DND-41 (cell line): ENCODE data around the gene ADAMTSL5.
"Not testable (repeated sequence)": the region's sequence is repeated elsewhere in the genome, so short reads cannot be mapped to it uniquely, and the experiment has no call there.

Source experiments
- ATAC-seq: fragments of 200-7000 bp; cut with Tn5 transposase; 3 replicates; pipeline ENCODE4 v1.9.1; 2021; ENCODE audit warnings: low read depth; ENCODE audit not compliant: insufficient read depth
- DNase-seq: peaks from one replicate; pipeline ENCODE4 v3.0.0-alpha.2; 2020
- H2AFZ ChIP-seq: 2 replicates; pipeline ENCODE4 v1.6.0; 2012; ENCODE audit warnings: low read depth, low read length
- H3K27ac ChIP-seq: 2 replicates; pipeline ENCODE4 v1.5.1; 2012; ENCODE audit warnings: low read length, inconsistent platforms
- H3K27me3 ChIP-seq: fragments of 200-600 bp; sonication (generic); 2 replicates; pipeline ENCODE4 v1.6.0; 2012; ENCODE audit warnings: low read length, mild to moderate bottlenecking, inconsistent platforms; ENCODE audit not compliant: insufficient read depth, poor library complexity
- H3K36me3 ChIP-seq: 2 replicates; pipeline ENCODE4 v1.5.1; 2012; ENCODE audit warnings: low read length, inconsistent platforms; ENCODE audit not compliant: insufficient read depth
- H3K4me1 ChIP-seq: 2 replicates; pipeline ENCODE4 v1.5.1; 2012; ENCODE audit warnings: mild to moderate bottlenecking, low read length; ENCODE audit not compliant: insufficient read depth
- H3K4me2 ChIP-seq: 2 replicates; pipeline ENCODE4 v1.6.0; 2012; ENCODE audit warnings: mild to moderate bottlenecking, moderate library complexity, low read length, inconsistent platforms; ENCODE audit not compliant: insufficient read depth
- H3K4me3 ChIP-seq, 2 experiments: fragments of 200-600 bp in 1 of 2; shearing (Covaris generic) in 1 of 2; 2 replicates each; pipeline ENCODE4 v1.5.1; 2012 to 2016; ENCODE audit warnings: inconsistent platforms in 2 of 2, low read length in 2 of 2, mild to moderate bottlenecking in 2 of 2, low read depth in 1 of 2, moderate library complexity in 1 of 2
- H3K79me2 ChIP-seq: 2 replicates; pipeline ENCODE4 v1.6.0; 2012; ENCODE audit warnings: low read length, inconsistent platforms; ENCODE audit not compliant: insufficient read depth
- H3K9ac ChIP-seq: 2 replicates; pipeline ENCODE4 v1.6.0; 2012; ENCODE audit warnings: low read depth, mild to moderate bottlenecking, inconsistent platforms, low read length, moderate library complexity
- H3K9me3 ChIP-seq: 2 replicates; pipeline ENCODE4 v1.5.1; 2012; ENCODE audit warnings: low read length, moderate library complexity, mild to moderate bottlenecking, inconsistent platforms; ENCODE audit not compliant: insufficient read depth, severe bottlenecking
- H4K20me1 ChIP-seq: 2 replicates; pipeline ENCODE4 v1.6.0; 2012; ENCODE audit warnings: low read length; ENCODE audit not compliant: insufficient read depth
- CTCF ChIP-seq: IDR thresholded peaks from 2 replicates; pipeline ENCODE4 v1.5.1; 2012; ENCODE audit warnings: borderline replicate concordance, low read length, moderate library complexity, mild to moderate bottlenecking; ENCODE audit not compliant: poor library complexity, severe bottlenecking; ENCODE audit errors: extremely low read depth
- EZH2 ChIP-seq: IDR thresholded peaks from 3 replicates; pipeline ENCODE4 v1.6.1; 2012; ENCODE audit warnings: borderline replicate concordance, low read depth, mild to moderate bottlenecking, moderate library complexity, low read length, inconsistent platforms; ENCODE audit not compliant: severe bottlenecking

Gene ADAMTSL5

GRCh38 chr19:1522838-1523237 is 10.0 kb upstream of the ADAMTSL5 start:
- H3K4me2 ChIP-seq = no peak overlapping the region
- no peaks in the 10 kb centered on the region for H3K79me2 ChIP-seq
- H3K27ac ChIP-seq = no peak overlapping the region
- DNase-seq (no peak), ATAC-seq (no peak)
- H3K9ac ChIP-seq = no peak overlapping the region
- H3K9me3 ChIP-seq = no peaks in the 10 kb centered on the region
- H3K36me3 ChIP-seq = no peaks in the 10 kb centered on the region
- H3K4me3 ChIP-seq = no peak overlapping the region
- no peaks in the 10 kb centered on the region for H3K27me3 ChIP-seq
- H4K20me1 ChIP-seq = no peaks in the 10 kb centered on the region
- TF ChIP-seq EZH2 (no peak), CTCF (no peak)
- no peak overlapping the region for H2AFZ ChIP-seq
- no peaks in the 10 kb centered on the region for H3K4me1 ChIP-seq

GRCh38 chr19:1522061-1522460 is 9.2 kb upstream of the ADAMTSL5 start:
- no peaks in the 10 kb centered on the region for H3K79me2 ChIP-seq
- no peaks in the 10 kb centered on the region for H4K20me1 ChIP-seq
- no peaks in the 10 kb centered on the region for H3K27me3 ChIP-seq
- ATAC-seq = no peak
- H3K27ac ChIP-seq = no peak overlapping the region
- no peak for DNase-seq
- no peak overlapping the region for H3K4me2 ChIP-seq
- TF ChIP-seq EZH2 (no peak), CTCF (no peak)
- H2AFZ ChIP-seq = no peak overlapping the region
- H3K4me1 ChIP-seq = no peaks in the 10 kb centered on the region
- no peaks in the 10 kb centered on the region for H3K36me3 ChIP-seq
- H3K9ac ChIP-seq = no peak overlapping the region
- no peaks in the 10 kb centered on the region for H3K9me3 ChIP-seq
- H3K4me3 ChIP-seq = no peak overlapping the region

- Histone ChIP-seq H3K36me3 (no peaks in the 10 kb centered on the region), H3K4me2 (no peak overlapping the region), H3K4me3 (no peak overlapping the region), H3K79me2 (no peaks in the 10 kb centered on the region), H3K4me1 (no peaks in the 10 kb centered on the region), H3K9ac (no peak overlapping the region), H4K20me1 (no peaks in the 10 kb centered on the region), H3K27me3 (no peaks in the 10 kb centered on the region), H3K9me3 (no peaks in the 10 kb centered on the region), H3K27ac (no peak overlapping the region), H2AFZ (no peak overlapping the region)
- no peak for ATAC-seq
- TF ChIP-seq CTCF (no peak), EZH2 (no peak)
- no peak for DNase-seq
These were observed 8.8 kb upstream of the ADAMTSL5 start for GRCh38 chr19:1521636-1522035.

- TF ChIP-seq EZH2 (no peak), CTCF (no peak)
- H3K36me3 ChIP-seq = no peaks in the 10 kb centered on the region
- H3K4me1 ChIP-seq = no peaks in the 10 kb centered on the region
- H2AFZ ChIP-seq = no peak overlapping the region
- H3K27ac ChIP-seq = no peak overlapping the region
- no peak overlapping the region for H3K4me3 ChIP-seq
- DNase-seq (no peak), ATAC-seq (no peak)
- H3K9me3 ChIP-seq = no peaks in the 10 kb centered on the region
- H3K79me2 ChIP-seq = no peaks in the 10 kb centered on the region
- no peak overlapping the region for H3K4me2 ChIP-seq
- no peak overlapping the region for H3K9ac ChIP-seq
- H4K20me1 ChIP-seq = no peaks in the 10 kb centered on the region
- H3K27me3 ChIP-seq = no peaks in the 10 kb centered on the region
These were observed 7.5 kb upstream of the ADAMTSL5 start for GRCh38 chr19:1520203-1520780.

- H3K36me3 ChIP-seq, H4K20me1 ChIP-seq, ATAC-seq, H3K4me1 ChIP-seq, H3K4me2 ChIP-seq, H3K4me3 ChIP-seq, H2AFZ ChIP-seq, H3K27ac ChIP-seq, DNase-seq, H3K9ac ChIP-seq, H3K27me3 ChIP-seq, H3K79me2 ChIP-seq, H3K9me3 ChIP-seq: not testable (repeated sequence)
These were observed 7.0 kb upstream of the ADAMTSL5 start for GRCh38 chr19:1519802-1520201.
